COLO668 (cell line): Measurements from ENCODE around the gene MRPS31.
"Not testable (repeated sequence)": the region's sequence is repeated elsewhere in the genome, so short reads cannot be mapped to it uniquely, and the experiment has no call there.

Source experiments
- DNase-seq: peaks from one replicate; lab custom pipeline; 2025; ENCODE audit not compliant: unreplicated experiment; lab: John Stamatoyannopoulos, UW

MRPS31 gene

GRCh38 chr13:40789275-40790153, 18.5 kb upstream of the MRPS31 start, which contains the start of gene SLC25A15:
Gene SLC25A15, plus strand, starts transcription at chr13:40789611. Its CDS starts 3,616 bp downstream, at chr13:40793227.
- DNase-seq: peak; percentile 98

GRCh38 chr13:40788540-40789274, 17.7 kb upstream of the MRPS31 start:
- DNase-seq: not testable (repeated sequence)

GRCh38 chr13:40787062-40787461, 16.1 kb upstream of the MRPS31 start:
- no peak for DNase-seq

- no peak for DNase-seq
These were observed 15.6 kb upstream of the MRPS31 start for GRCh38 chr13:40786568-40786996.

- no peak for DNase-seq
These were observed 13.6 kb upstream of the MRPS31 start for GRCh38 chr13:40784540-40784939.

GRCh38 chr13:40782971-40783370, 12.0 kb upstream of the MRPS31 start:
- DNase-seq: not testable (repeated sequence)

- no peak for DNase-seq
These were observed 10.7 kb upstream of the MRPS31 start for GRCh38 chr13:40781717-40782116.

- no peak for DNase-seq
These were observed 9.9 kb upstream of the MRPS31 start for GRCh38 chr13:40780822-40781401.

- no peak for DNase-seq
These were observed 8.9 kb upstream of the MRPS31 start for GRCh38 chr13:40779796-40780285.

GRCh38 chr13:40779049-40779448, 8.1 kb upstream of the MRPS31 start:
- no peak for DNase-seq

- DNase-seq: no peak
These were observed 6.8 kb upstream of the MRPS31 start for GRCh38 chr13:40777809-40778175.

- DNase-seq: peak; percentile 58
These were observed 6.3 kb upstream of the MRPS31 start for GRCh38 chr13:40777166-40777808.

- DNase-seq: no peak
These were observed 5.7 kb upstream of the MRPS31 start for GRCh38 chr13:40776681-40777165.

- no peak for DNase-seq
These were observed 5.2 kb upstream of the MRPS31 start for GRCh38 chr13:40776232-40776631.

GRCh38 chr13:40774672-40775071, 3.7 kb upstream of the MRPS31 start:
- DNase-seq: no peak

GRCh38 chr13:40772765-40773473, 1.9 kb upstream of the MRPS31 start:
- no peak for DNase-seq

- DNase-seq: no peak
These were observed 419 bp downstream of the MRPS31 start for GRCh38 chr13:40770609-40770933.

GRCh38 chr13:40769970-40770369, 1.0 kb downstream of the MRPS31 start:
- DNase-seq: no peak

- no peak for DNase-seq
These were observed 5.4 kb downstream of the MRPS31 start for GRCh38 chr13:40765602-40766001.
